Kidney (tissue), 14 donors: ENCODE data around the gene GREM1. TPM values are rescaled to one million over a fixed set of nuclear protein-coding genes. Genes with fewer than 3 reads are reported as not detected.

ENCODE experiments used
- DNase-seq, 5 donors: peaks; one replicate each; pipeline ENCODE4 v3.0.0-alpha.2; 2013 to 2020
- FAIRE-seq: peaks from 2 replicates; lab custom pipeline; 2012; peaks lifted over from hg19 to GRCh38; lab: Jason Lieb, UNC
- H3K27ac ChIP-seq, 2 donors: one replicate each; pipeline ENCODE4 v1.7.0; 2013; ENCODE audit warnings: low read depth in 2 of 2, low read length in 2 of 2, inconsistent platforms in 1 of 2
- H3K27me3 ChIP-seq: one replicate; pipeline ENCODE4 v1.7.1; 2013; ENCODE audit warnings: low read length, inconsistent platforms; ENCODE audit not compliant: control insufficient read depth, insufficient read depth
- H3K36me3 ChIP-seq, 3 donors: one replicate each; pipeline versions ENCODE4 v1.7.0 to v1.7.1; 2013; ENCODE audit warnings: low read length in 3 of 3, control low read depth in 1 of 3, inconsistent platforms in 1 of 3; ENCODE audit not compliant: insufficient read depth in 3 of 3, control insufficient read depth in 2 of 3
- H3K4me1 ChIP-seq, 3 donors: one replicate each; pipeline versions ENCODE4 v1.7.0 to v1.7.1; 2013; ENCODE audit warnings: low read length in 3 of 3, inconsistent platforms in 1 of 3, low read depth in 1 of 3; ENCODE audit not compliant: control insufficient read depth in 2 of 3, insufficient read depth in 2 of 3
- H3K4me3 ChIP-seq, 3 donors: one replicate each; pipeline versions ENCODE4 v1.7.0 to v1.8.1; 2013; ENCODE audit warnings: low read length in 3 of 3, control low read depth in 1 of 3, inconsistent platforms in 1 of 3
- H3K9ac ChIP-seq, 3 donors: one replicate each; pipeline versions ENCODE4 v1.7.0 to v1.7.1; 2013; ENCODE audit warnings: low read length in 3 of 3, control low read depth in 1 of 3, inconsistent platforms in 1 of 3
- H3K9me3 ChIP-seq, 3 donors: one replicate each; pipeline versions ENCODE4 v1.7.0 to v1.7.1; 2013; ENCODE audit warnings: low read length in 3 of 3, control low read depth in 1 of 3, inconsistent platforms in 1 of 3; ENCODE audit not compliant: control insufficient read depth in 2 of 3, insufficient read depth in 1 of 3
- CTCF ChIP-seq: IDR thresholded peaks from 3 replicates; pipeline ENCODE4 v1.5.1; 2012; ENCODE audit warnings: mild to moderate bottlenecking, moderate library complexity, borderline replicate concordance; ENCODE audit not compliant: insufficient read depth; ENCODE audit errors: extremely low read depth
- intact Hi-C: fragments of 100-400 bp; cut with DNase I; formaldehyde crosslinking; loops from one replicate; pipeline ENCODE4 v1.11.1; 2022
- polyA plus RNA-seq: library from polyadenylated mRNA; stranded (reverse); fragments of 350-450 nt; fragmentation: Illumina TruSeq; extraction: RNeasy Lipid Tissue Mini Kit (QIAGEN cat#74804); gene quantifications from one replicate; pipeline ENCODE4 v1.2.3, GENCODE V29; 2014; ENCODE audit warnings: low read depth, low replicate concordance; ENCODE audit not compliant: insufficient read depth
- total RNA-seq: library from RNA; stranded (reverse); fragmentation: NEBNext Ultra II Directional; extraction: Animal tissue kit (Norgen Biotek cat#: 25700); gene quantifications from one replicate; pipeline ENCODE4 v1.2.1, GENCODE V29; 2021
- donor health status: control.
- donor health status: control.
- donor health status: control.
- donor health status: control.
- donor health status: control.
- donor health status: DM: yes; HTN: yes; CAD: no.
- donor health status: Normal renal cell carcinoma (clear cell type).

Gene GREM1
- total and polyA plus RNA-seq, 2 donors from 2014 or later = 0.15 to 4.8 TPM

- TF ChIP-seq CTCF = no peak
- FAIRE-seq = no peak
- DNase-seq = no peak
- Histone ChIP-seq H3K9ac (no peak overlapping the region), H3K27ac (no peak overlapping the region), H3K27me3 (no peaks in the 10 kb centered on the region), H3K36me3 (no peaks in the 10 kb centered on the region), H3K4me3 (no peak overlapping the region), H3K9me3 (no peaks in the 10 kb centered on the region), H3K4me1 (peaks cover 0 to under 1% (median 0%) of the 10 kb centered on the region in 3 donors)
- intact Hi-C loops = no loop called here
Observed at GRCh38 chr15:32682569-32682968, 35.2 kb upstream of the GREM1 start.

DNA sequence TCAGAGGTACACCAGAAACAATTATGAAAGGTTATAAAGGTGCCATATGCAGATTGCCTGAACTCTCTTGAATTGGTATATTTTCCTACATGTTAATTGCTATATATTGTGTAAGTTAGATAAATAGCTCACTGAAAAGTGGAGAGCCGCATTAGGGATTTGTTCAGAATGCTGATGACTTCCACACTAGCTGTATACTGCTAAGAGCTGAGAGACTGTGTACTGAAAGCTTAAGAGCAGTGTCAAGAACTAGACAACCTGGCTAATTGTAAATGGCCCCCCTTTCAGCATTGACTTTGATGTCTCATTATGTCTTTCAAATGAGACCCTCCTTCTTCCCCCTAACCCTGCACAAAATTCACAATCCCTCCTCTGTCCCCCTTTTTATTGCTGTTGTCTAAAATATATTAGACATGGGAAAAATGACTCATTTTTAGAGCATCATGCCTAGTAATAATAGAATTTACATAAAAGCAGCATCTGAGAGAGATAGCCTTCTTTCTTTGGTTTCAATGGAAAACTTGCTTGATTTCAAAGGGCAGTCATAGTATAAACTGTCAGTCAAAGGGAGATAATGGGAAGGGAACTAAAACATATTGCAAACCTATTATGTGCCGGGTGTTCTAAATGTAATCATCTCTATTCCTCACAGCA, 34.7 kb upstream of the GREM1 start:
- Histone ChIP-seq H3K4me1 (no peaks in the 10 kb centered on the region), H3K27me3 (no peaks in the 10 kb centered on the region), H3K4me3 (no peak overlapping the region), H3K36me3 (no peaks in the 10 kb centered on the region), H3K9ac (no peak overlapping the region), H3K27ac (no peak overlapping the region), H3K9me3 (no peaks in the 10 kb centered on the region)
- FAIRE-seq (no peak), DNase-seq (no peak)
- intact Hi-C loops = no loop called here
- TF ChIP-seq CTCF = no peak

DNA sequence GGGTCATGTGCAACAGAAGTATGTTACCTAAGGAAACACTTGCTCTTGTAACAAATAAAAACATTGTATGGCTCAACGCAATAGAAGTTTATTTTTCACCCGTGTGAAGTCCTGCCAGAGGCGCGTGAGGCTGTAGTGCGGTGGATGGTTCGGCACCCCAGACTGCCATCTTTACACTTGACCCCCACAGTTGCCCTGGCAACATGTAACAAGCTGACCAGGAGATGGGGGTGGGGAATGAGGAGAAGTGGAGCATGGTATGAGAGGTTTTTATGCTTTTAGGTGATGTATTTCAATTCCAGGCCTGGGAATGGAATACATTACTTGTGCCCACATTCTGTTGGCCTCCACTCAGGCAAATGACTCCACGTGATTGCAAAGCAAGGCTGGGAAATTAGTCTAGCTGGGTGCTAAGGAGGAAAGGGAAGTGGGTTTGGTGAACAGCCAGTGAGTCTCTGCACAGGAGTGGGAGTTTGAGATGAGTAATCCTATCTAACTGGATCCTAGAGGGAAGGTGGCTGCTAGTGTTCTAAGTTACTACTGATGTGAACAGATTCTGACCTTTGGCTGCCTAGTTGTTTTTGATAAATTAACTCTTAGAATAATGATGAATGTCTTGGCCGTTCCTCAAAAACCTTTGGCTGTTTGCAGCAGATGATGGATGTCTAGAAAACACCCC, 33.8 kb upstream of the GREM1 start:
- Histone ChIP-seq H3K36me3 (no peaks in the 10 kb centered on the region), H3K27me3 (no peaks in the 10 kb centered on the region), H3K27ac (no peak overlapping the region), H3K4me1 (no peaks in the 10 kb centered on the region), H3K9ac (no peak overlapping the region), H3K9me3 (no peaks in the 10 kb centered on the region), H3K4me3 (no peak overlapping the region)
- no peak for TF ChIP-seq CTCF
- intact Hi-C loops = no loop called here
- peak in 1 of 5 donors; percentile 26 for DNase-seq
- no peak for FAIRE-seq
